RCC 7860 (cell line): ENCODE data around the gene VEZF1.
A peak's percentile ranks its signal among the peaks of the same experiment; 100 is the strongest.

ENCODE experiments used
- DNase-seq: peaks from one replicate; pipeline ENCODE4 v3.0.0-alpha.2; 2015; ENCODE audit warnings: low spot score
- FAIRE-seq: peaks from 2 replicates; lab custom pipeline; 2012; peaks lifted over from hg19 to GRCh38; lab: Jason Lieb, UNC

VEZF1 gene

GRCh38 chr17:57987581-57988300 is at the start of gene VEZF1:
VEZF1 (minus strand) TSS chr17:57988254; CDS start chr17:57988111, 143 bp downstream.
- FAIRE-seq (no peak), DNase-seq (peak; percentile 45)

DNA sequence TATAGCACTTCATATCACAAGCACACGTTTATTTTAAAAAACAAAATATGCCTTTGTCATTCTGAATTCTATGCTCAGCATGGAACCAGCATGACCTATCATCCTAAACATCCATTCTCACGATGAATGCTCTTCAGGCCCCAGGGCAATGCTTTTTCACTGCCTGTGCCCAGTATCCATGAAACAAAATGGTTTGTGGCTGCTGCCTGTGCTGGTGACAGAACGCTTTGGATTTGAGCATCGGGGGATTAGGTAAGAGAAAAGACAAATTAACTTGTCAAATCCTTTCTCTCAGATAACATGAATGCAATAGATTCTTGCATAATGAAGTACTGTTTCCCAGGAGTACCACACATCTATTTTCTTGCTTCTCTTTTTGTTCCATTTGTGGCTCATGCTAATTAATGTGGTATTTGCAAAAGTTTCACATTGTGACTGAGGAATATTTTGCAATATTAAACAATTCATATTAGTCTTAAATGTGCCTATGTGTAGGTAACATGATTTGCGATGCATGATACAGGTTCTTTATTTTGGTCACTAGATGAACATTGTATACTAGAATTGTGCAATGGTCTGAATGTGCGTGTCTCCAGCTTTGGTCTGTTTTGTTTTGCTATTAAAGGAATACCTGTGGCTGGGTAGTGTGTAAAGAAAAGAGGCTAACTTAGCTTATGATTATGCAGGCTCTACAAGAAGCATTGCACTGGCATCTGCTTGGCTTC is 44.8 kb upstream of the VEZF1 start:
- DNase-seq (no peak), FAIRE-seq (no peak)

DNA sequence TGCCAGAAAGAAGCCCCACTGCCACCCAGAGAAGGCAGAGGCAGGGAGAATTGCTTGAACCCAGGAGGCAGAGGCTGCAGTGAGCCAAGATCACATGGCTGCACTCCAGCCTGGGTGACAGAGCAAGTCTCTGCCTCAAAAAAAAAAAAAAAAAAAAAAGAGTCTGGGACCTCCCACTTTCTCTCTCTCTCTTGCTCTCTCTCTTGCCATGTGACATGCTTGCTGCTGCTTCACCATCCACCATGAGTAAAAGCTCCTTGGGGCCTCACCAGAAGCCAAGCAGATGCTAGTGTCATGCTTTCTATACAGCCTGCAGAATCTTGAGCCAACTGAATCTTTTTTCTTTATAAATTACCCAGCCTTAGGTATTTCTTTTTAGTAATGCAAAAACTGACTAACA is 40.5 kb upstream of the VEZF1 start:
- DNase-seq: no peak
- FAIRE-seq: no peak

- FAIRE-seq (no peak), DNase-seq (no peak)
Observed at GRCh38 chr17:58020401-58020800, 32.3 kb upstream of the VEZF1 start.

GRCh38 chr17:58019521-58019920 is 31.5 kb upstream of the VEZF1 start:
- DNase-seq: no peak
- no peak for FAIRE-seq

GRCh38 chr17:58019039-58019438 is 31.0 kb upstream of the VEZF1 start:
- DNase-seq (no peak), FAIRE-seq (no peak)

DNA sequence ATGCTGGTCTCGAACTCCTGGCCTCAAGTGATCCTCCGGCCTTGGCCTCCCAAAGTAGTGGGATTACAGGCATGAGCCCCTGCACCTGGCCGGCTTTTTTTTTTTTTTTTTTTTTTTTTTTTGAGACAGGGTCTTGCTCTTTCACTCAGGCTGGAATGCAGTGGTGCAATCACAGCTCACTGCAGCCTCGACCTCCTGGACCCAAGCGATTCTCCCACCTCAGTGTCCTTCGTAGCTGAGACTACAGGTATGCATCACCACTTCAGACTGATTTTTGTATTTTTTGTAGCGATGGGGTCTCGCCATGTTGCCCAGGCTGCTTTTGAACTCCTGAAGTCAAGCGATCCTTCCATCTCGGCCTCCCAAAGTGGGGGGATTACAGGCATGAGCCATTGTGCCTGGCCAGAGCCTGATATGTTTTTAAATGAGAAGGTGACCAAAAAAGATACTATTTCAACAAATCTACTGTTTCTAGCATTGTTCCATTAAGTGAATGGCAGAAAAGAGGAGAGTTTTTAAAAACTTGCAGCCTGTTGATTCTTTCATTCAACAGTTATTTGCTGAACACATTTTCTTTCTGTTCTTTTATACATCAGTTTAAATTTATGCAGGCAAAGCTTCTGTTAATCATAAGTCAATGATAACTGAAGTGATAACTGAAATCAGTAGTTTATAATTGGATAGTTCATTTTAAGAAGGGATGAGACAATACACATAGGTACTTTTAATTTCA is 22.2 kb upstream of the VEZF1 start:
- FAIRE-seq: no peak
- no peak for DNase-seq

GRCh38 chr17:58007781-58008706 is 20.0 kb upstream of the VEZF1 start:
- no peak for FAIRE-seq
- no peak for DNase-seq

DNA sequence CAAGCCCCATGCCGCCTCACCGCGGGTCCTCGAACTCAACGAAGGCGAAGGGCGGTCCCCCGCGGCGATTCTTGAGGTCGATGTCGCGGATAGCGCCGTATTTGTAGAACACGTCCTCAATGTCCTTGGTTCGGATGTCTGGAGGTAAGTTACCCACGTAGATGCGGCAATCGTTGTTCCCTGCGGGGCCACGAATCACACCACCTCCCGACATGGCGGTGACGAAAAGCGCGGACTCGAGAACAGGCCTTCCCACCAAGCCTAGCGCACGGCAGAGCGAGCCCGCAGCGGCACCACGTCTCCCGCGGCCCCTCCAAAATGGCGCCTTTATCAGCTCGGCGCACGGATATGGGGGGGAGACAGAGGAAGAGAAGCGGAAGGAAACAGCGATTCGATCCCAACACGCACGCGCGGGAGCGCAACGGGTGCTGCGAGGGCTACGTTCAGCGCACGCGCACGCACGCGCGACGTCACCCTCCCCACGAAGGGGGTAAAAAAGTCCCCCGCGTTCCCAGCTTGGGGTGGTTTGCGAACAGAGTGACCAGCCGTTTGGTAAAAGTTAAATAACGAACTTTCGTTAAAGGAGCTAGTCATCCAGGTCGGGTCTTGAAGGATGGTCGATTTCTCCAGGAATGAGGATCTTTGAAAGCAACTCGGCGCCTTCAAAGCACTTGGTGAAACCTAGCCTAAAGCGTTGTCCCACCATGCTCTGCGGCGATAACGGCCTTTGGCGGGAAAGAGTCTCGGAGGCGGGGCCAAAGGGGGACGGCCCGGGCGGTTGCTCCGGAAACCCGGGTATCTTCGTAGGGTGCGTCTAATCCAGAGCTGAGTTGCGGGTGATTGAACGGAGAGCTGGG is 19.1 kb upstream of the VEZF1 start, which contains the start of gene SRSF1:
TSS of gene SRSF1 (minus strand) at position 323 of the 857 bp plus-strand sequence. CDS start at position 214, 109 bp downstream.
- FAIRE-seq: peak; percentile 69
- DNase-seq: peak; percentile 90

- no peak for FAIRE-seq
Observed at GRCh38 chr17:58006560-58006923, 18.5 kb upstream of the VEZF1 start.

DNA sequence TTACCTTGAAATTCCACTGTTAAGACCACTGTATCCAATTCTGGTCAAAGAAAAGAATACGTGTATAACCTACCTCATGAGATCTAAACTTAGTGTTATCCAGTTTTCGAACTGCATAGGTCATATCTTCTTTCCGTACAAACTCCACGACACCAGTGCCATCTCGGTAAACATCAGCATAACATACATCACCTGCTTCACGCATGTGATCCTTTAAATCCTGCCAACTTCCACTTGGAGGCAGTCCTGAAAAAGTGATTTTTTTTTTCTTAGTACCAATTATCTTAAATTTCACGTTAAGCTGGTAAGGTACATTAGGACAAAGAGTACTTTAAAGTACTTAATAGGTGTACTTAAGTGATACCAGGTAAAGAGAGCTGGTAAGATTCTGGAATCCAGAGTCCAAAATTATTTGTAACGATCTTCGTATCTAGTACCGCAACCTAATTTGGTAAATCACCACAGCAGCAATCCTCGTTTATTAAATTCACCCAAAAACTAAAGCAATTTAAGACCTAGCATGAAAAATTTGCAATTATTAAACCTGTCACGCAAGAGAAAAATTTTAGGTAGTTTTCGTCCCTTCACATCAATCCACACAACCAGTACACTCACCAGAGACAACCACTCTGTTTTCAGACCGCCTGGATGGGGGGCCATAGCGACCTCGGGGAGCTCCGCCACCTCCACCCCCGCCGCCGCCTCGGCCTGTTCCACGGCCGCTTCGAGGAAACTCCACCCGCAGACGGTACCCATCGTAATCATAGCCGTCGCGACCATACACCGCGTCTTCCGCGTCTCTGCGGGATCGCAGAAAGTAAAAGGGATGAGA is 17.9 kb upstream of the VEZF1 start:
- no peak for DNase-seq
- no peak for FAIRE-seq

More at GRCh38 chr17:58006560-58006923, 18.5 kb upstream of the VEZF1 start:
- DNase-seq: peak; percentile 53

- DNase-seq (no peak), FAIRE-seq (no peak)
Observed at GRCh38 chr17:58005031-58005727, 17.1 kb upstream of the VEZF1 start.

- FAIRE-seq: no peak
- no peak for DNase-seq
Observed at GRCh38 chr17:58004060-58004459, 16.0 kb upstream of the VEZF1 start.

DNA sequence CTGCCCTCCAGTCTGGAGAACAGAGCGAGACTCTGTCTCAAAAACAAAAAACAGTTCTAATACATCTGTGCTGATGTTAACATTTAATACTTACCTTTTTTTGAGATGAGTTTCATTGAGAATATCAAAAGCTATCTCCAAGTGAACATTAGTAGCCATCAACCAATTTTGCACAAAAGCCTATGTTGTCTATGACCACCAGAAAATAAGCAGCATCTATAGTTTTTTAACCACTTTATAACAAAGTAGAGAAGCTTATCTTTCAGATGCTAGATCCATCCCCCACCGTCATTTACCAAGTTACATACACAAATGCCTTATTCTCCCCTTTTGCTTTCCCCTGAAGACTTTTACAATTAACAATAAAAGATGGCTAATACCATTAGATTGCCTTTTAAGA is 14.9 kb upstream of the VEZF1 start:
- DNase-seq: no peak
- FAIRE-seq: no peak

- FAIRE-seq (no peak), DNase-seq (no peak)
Observed at GRCh38 chr17:58002154-58002948, 14.3 kb upstream of the VEZF1 start.

GRCh38 chr17:58001461-58002124 is 13.5 kb upstream of the VEZF1 start:
- no peak for FAIRE-seq
- no peak for DNase-seq
